Endothelial cell of umbilical vein (primary cell): ENCODE measurements around the gene HMG20A. TPM values are rescaled to one million over a fixed set of nuclear protein-coding genes. Genes with fewer than 3 reads are reported as not detected.

Source experiments
- BruUV-seq: library from RNA; stranded (reverse); fragments of 400-500 nt; replicated peaks from 2 replicates; lab custom pipeline; 2021; lab: Mats Ljungman, UMichigan
- CTCF ChIA-PET: fragments of 300-600, 350-600 bp; sonication (Branson Sonifier 250); formaldehyde crosslinking; loops from one replicate; lab custom pipeline; 2021; ENCODE audit warnings: antibody characterized with exemption, inconsistent platforms; lab: Charles Lee
- POLR2A ChIA-PET: fragments of 300-600, 350-600 bp; sonication (Branson Sonifier 250); formaldehyde crosslinking; loops from one replicate; lab custom pipeline; 2021; ENCODE audit warnings: antibody characterized with exemption, inconsistent platforms; lab: Charles Lee
- DNase-seq: peaks from one replicate; pipeline ENCODE4 v3.0.0-alpha.2; 2011; ENCODE audit warnings: low read depth, low spot score
- FAIRE-seq: peaks from 2 replicates; lab custom pipeline; 2011; peaks lifted over from hg19 to GRCh38; lab: Jason Lieb, UNC
- H2AFZ ChIP-seq: 2 replicates; pipeline ENCODE4 v1.6.0; 2012; ENCODE audit warnings: low read depth, low read length, control low read depth, inconsistent platforms
- H3K27ac ChIP-seq: 2 replicates; pipeline ENCODE4 v1.5.1; 2011; ENCODE audit warnings: low read depth, mild to moderate bottlenecking, control low read depth, low read length, moderate library complexity; ENCODE audit not compliant: insufficient read depth
- H3K27me3 ChIP-seq, 2 experiments: 2 replicates each; pipeline versions ENCODE4 v1.6.0 to v1.6.1; 2011; ENCODE audit warnings: low read length in 2 of 2, mixed read lengths in 1 of 2; ENCODE audit not compliant: control insufficient read depth in 2 of 2, insufficient read depth in 2 of 2
- H3K36me3 ChIP-seq, 2 experiments: 2 replicates in 1 of 2; 3 replicates in 1 of 2; pipeline ENCODE4 v1.5.1; 2011; ENCODE audit warnings: low read length in 2 of 2, mild to moderate bottlenecking in 1 of 2, moderate library complexity in 1 of 2; ENCODE audit not compliant: control insufficient read depth in 2 of 2, insufficient read depth in 2 of 2; ENCODE audit errors: extremely low read depth in 1 of 2
- H3K4me1 ChIP-seq: 3 replicates; pipeline ENCODE4 v1.5.1; 2011; ENCODE audit warnings: mild to moderate bottlenecking, low read length; ENCODE audit not compliant: control insufficient read depth, insufficient read depth; ENCODE audit errors: extremely low read depth
- H3K4me2 ChIP-seq: 2 replicates; pipeline ENCODE4 v1.6.1; 2011; ENCODE audit warnings: low read length, control low read depth, mixed read lengths; ENCODE audit not compliant: insufficient read depth
- H3K4me3 ChIP-seq, 3 experiments: fragments of 200-600 bp in 1 of 3; sonication (generic), shearing (Covaris generic) in 1 of 3; replicated peaks in 1 of 3; 2 replicates each; pipeline ENCODE4 v1.5.1; 2011 to 2016; ENCODE audit warnings: control low read depth in 3 of 3, low read length in 3 of 3, mild to moderate bottlenecking in 2 of 3, inconsistent platforms in 1 of 3, low read depth in 1 of 3, moderate library complexity in 1 of 3; ENCODE audit not compliant: insufficient read depth in 1 of 3
- H3K79me2 ChIP-seq: 2 replicates; pipeline ENCODE4 v1.6.0; 2012; ENCODE audit warnings: low read length, inconsistent platforms; ENCODE audit not compliant: control insufficient read depth, insufficient read depth
- H3K9ac ChIP-seq: replicated peaks from 2 replicates; pipeline ENCODE3; 2011; ENCODE audit warnings: low read length, control low read depth; ENCODE audit not compliant: insufficient read depth; ENCODE audit errors: extremely low read depth
- H3K9me1 ChIP-seq: replicated peaks from 3 replicates; pipeline ENCODE4 v1.6.0; 2011; ENCODE audit warnings: mild to moderate bottlenecking, low read length; ENCODE audit not compliant: control insufficient read depth, insufficient read depth; ENCODE audit errors: extremely low read depth
- H3K9me3 ChIP-seq: replicated peaks from 2 replicates; pipeline ENCODE4 v1.5.1; 2012; ENCODE audit warnings: low read length, inconsistent platforms; ENCODE audit not compliant: control insufficient read depth, insufficient read depth
- H4K20me1 ChIP-seq: replicated peaks from 2 replicates; pipeline ENCODE3; 2011; ENCODE audit warnings: mild to moderate bottlenecking, low read length; ENCODE audit not compliant: control insufficient read depth, insufficient read depth; ENCODE audit errors: extremely low read depth
- EZH2 ChIP-seq: IDR thresholded peaks from 2 replicates; pipeline ENCODE4 v1.6.1; 2012; ENCODE audit warnings: borderline replicate concordance, low read depth, mild to moderate bottlenecking, moderate library complexity, low read length, inconsistent platforms; ENCODE audit not compliant: severe bottlenecking
- FOS ChIP-seq: IDR thresholded peaks from 2 replicates; pipeline ENCODE4 v1.6.1; 2011; ENCODE audit warnings: mild to moderate bottlenecking, low read length, moderate library complexity, borderline replicate concordance; ENCODE audit not compliant: insufficient read depth
- GATA2 ChIP-seq: IDR thresholded peaks from 2 replicates; pipeline ENCODE4 v1.7.0; 2011; ENCODE audit warnings: low read depth, mild to moderate bottlenecking, moderate library complexity, mixed read lengths, low read length; ENCODE audit not compliant: insufficient read length, insufficient read depth
- JUN ChIP-seq: IDR thresholded peaks from 2 replicates; pipeline ENCODE4 v1.6.1; 2011; ENCODE audit warnings: borderline replicate concordance, low read depth; ENCODE audit not compliant: insufficient read length, insufficient read depth
- MYC ChIP-seq: IDR thresholded peaks from one replicate; pipeline ENCODE4 v1.6.1; 2011; ENCODE audit warnings: mild to moderate bottlenecking, low read depth, low read length
- POLR2AphosphoS5 ChIP-seq: IDR thresholded peaks from 2 replicates; pipeline ENCODE4 v1.6.1; 2012; ENCODE audit warnings: low read depth, mild to moderate bottlenecking, control low read depth, low read length, moderate library complexity; ENCODE audit not compliant: insufficient read depth
- dilution Hi-C: fragments of 300-500 bp; cut with MboI; formaldehyde crosslinking; loops from one replicate; pipeline ENCODE4 v1.15.0; 2019; ENCODE audit warnings: low sequenced_read_pairs; ENCODE audit not compliant: extremely low pct_ligation_motif_present
- intact Hi-C: fragments of 100-400 bp; cut with micrococcal nuclease; formaldehyde crosslinking; loops from one replicate; pipeline ENCODE4 v1.10.0; 2022
- polyA plus RNA-seq, 4 experiments: library from polyadenylated mRNA; depleted of rRNA in 3 of 4; stranded (reverse) in 3 of 4; unstranded in 1 of 4; fragments of >200 nt; gene quantifications; 2 replicates each; pipeline versions ENCODE4 v1.2.1 to v1.2.3, GENCODE V29; 2011 to 2012; ENCODE audit warnings: missing spikeins in 1 of 4
- total RNA-seq: library from RNA; stranded (reverse); gene quantifications from 2 replicates; pipeline ENCODE4 v1.2.3, GENCODE V29; 2021
- TF ChIP-seq, protein P1 (sequence below), 2 donors: IDR thresholded peaks; 1 replicate in 1 of 2; 2 replicates in 1 of 2; pipeline ENCODE4 v1.5.1; 2011; ENCODE audit warnings: low read length in 2 of 2, mild to moderate bottlenecking in 2 of 2, moderate library complexity in 2 of 2, control low read depth in 1 of 2, inconsistent platforms in 1 of 2, low read depth in 1 of 2; ENCODE audit not compliant: insufficient read depth in 1 of 2; ENCODE audit errors: extremely low read depth in 1 of 2
- TF ChIP-seq, protein P2 (sequence below): IDR thresholded peaks from 2 replicates; pipeline ENCODE4 v1.6.1; 2011; ENCODE audit not compliant: insufficient read depth, insufficient read length

HMG20A gene
- total and polyA plus RNA-seq, 2 donors (not counting 3 experiments of a cell fraction or from before 2014, with no cell fraction given): 35.8 to 44.0 TPM

DNA sequence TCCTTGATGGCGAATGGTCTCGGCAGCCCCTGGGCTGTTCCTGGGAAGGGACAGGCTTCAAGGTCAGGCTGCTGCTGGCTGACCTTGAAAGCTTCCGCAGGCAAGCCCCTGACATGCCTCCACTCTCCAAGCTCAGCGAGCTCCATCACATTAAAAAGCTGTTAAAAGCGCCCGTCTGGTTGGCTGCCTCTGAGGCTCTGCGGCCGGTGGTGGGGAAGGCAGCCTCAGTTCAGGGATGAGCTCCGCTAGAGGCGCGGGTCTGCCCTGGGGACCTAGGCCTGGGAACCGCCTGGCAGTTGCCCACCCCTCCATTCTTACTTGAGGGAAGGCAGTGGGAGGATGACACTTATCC, 108.3 kb downstream of the HMG20A start:
- intact Hi-C loops: no loop called here
- BruUV-seq: no TSS peak
- POLR2A ChIA-PET: no interaction called here

More for the DNA sequence above, 108.3 kb downstream of the HMG20A start:
- FAIRE-seq: no peak
- no peak overlapping the region for H3K4me3 ChIP-seq
- no peaks in the 10 kb centered on the region for H3K79me2 ChIP-seq
- no peaks in the 10 kb centered on the region for H3K9me3 ChIP-seq
- H3K9me1 ChIP-seq: no peaks in the 10 kb centered on the region
- no peaks in the 10 kb centered on the region for H4K20me1 ChIP-seq
- TF ChIP-seq, protein P1, sequence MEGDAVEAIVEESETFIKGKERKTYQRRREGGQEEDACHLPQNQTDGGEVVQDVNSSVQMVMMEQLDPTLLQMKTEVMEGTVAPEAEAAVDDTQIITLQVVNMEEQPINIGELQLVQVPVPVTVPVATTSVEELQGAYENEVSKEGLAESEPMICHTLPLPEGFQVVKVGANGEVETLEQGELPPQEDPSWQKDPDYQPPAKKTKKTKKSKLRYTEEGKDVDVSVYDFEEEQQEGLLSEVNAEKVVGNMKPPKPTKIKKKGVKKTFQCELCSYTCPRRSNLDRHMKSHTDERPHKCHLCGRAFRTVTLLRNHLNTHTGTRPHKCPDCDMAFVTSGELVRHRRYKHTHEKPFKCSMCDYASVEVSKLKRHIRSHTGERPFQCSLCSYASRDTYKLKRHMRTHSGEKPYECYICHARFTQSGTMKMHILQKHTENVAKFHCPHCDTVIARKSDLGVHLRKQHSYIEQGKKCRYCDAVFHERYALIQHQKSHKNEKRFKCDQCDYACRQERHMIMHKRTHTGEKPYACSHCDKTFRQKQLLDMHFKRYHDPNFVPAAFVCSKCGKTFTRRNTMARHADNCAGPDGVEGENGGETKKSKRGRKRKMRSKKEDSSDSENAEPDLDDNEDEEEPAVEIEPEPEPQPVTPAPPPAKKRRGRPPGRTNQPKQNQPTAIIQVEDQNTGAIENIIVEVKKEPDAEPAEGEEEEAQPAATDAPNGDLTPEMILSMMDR (IDR thresholded peaks at IDR 0.05; ENCODE audit: extremely low read depth in 1 of 2, insufficient read depth in 1 of 2, low read depth in 1 of 2, low read length in 2 of 2): no peak
- TF ChIP-seq EZH2 (no peak), GATA2 (no peak), MYC (no peak), POLR2AphosphoS5 (no peak), JUN (no peak), FOS (no peak)
- TF ChIP-seq, protein P2, sequence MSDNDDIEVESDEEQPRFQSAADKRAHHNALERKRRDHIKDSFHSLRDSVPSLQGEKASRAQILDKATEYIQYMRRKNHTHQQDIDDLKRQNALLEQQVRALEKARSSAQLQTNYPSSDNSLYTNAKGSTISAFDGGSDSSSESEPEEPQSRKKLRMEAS: no peak
- CTCF ChIA-PET: interaction anchor here (1.1 to 1.7 kb wide), 2 partner anchors 9 to 343 kb away, joined by 3 to 5 read pairs; no protein-coding TSS in a partner anchor
- dilution Hi-C loops: no loop called here
- H3K27ac ChIP-seq: no peak overlapping the region
- no peak overlapping the region for H3K4me2 ChIP-seq
- H3K36me3 ChIP-seq: no peaks in the 10 kb centered on the region
- H3K4me1 ChIP-seq: no peaks in the 10 kb centered on the region
- DNase-seq: no peak
- no peak overlapping the region for H3K9ac ChIP-seq
- no peak overlapping the region for H2AFZ ChIP-seq
- H3K27me3 ChIP-seq: peaks cover 2 to 4% of the 10 kb centered on the region in 2 experiments
